ENCODE measurements around the gene CATSPERD.

The CATSPERD gene

GRCh38 chr19:5719961-5720790 lies at the start of gene CATSPERD, which contains the start of gene LONP1:
CATSPERD (plus strand) TSS chr19:5720637; CDS start chr19:5720738, 101 bp downstream.
LONP1 (minus strand) TSS chr19:5720146; CDS start chr19:5720132, 14 bp downstream.
- DNase-seq (ENCODE audit: low read depth in 3 of 3, low spot score in 1 of 3), result peak; percentile 94 to 97 (median 96)

GRCh38 chr19:5671600-5671999 lies 48.8 kb upstream of the CATSPERD start:
- no peak for DNase-seq (ENCODE audit: low read depth in 3 of 3, low spot score in 1 of 3)

GRCh38 chr19:5672708-5673459 lies 47.6 kb upstream of the CATSPERD start:
- no peak for DNase-seq (ENCODE audit: low read depth in 3 of 3, low spot score in 1 of 3)

- DNase-seq (ENCODE audit: low read depth in 3 of 3, low spot score in 1 of 3), result no peak
These were observed 46.7 kb upstream of the CATSPERD start for GRCh38 chr19:5673752-5674151.

GRCh38 chr19:5674714-5675113 lies 45.7 kb upstream of the CATSPERD start:
- DNase-seq (ENCODE audit: low read depth in 3 of 3, low spot score in 1 of 3), result no peak

- no peak for DNase-seq (ENCODE audit: low read depth in 3 of 3, low spot score in 1 of 3)
These were observed 44.2 kb upstream of the CATSPERD start for GRCh38 chr19:5676105-5676771.

- no peak for DNase-seq (ENCODE audit: low read depth in 3 of 3, low spot score in 1 of 3)
These were observed 43.7 kb upstream of the CATSPERD start for GRCh38 chr19:5676772-5677105.

- DNase-seq (ENCODE audit: low read depth in 3 of 3, low spot score in 1 of 3), result no peak
These were observed 43.3 kb upstream of the CATSPERD start for GRCh38 chr19:5677136-5677535.

- no peak for DNase-seq (ENCODE audit: low read depth in 3 of 3, low spot score in 1 of 3)
These were observed 42.9 kb upstream of the CATSPERD start for GRCh38 chr19:5677580-5677979.

GRCh38 chr19:5678071-5678718 lies 42.2 kb upstream of the CATSPERD start:
- DNase-seq (ENCODE audit: low read depth in 3 of 3, low spot score in 1 of 3), result no peak

- no peak for DNase-seq (ENCODE audit: low read depth in 3 of 3, low spot score in 1 of 3)
These were observed 41.0 kb upstream of the CATSPERD start for GRCh38 chr19:5679289-5680083.

- no peak for DNase-seq (ENCODE audit: low read depth in 3 of 3, low spot score in 1 of 3)
These were observed 40.4 kb upstream of the CATSPERD start for GRCh38 chr19:5680084-5680436.

- DNase-seq (ENCODE audit: low read depth in 3 of 3, low spot score in 1 of 3), result peak; percentile 93 to 99 (median 94)
These were observed 39.7 kb upstream of the CATSPERD start, which contains the start of the genes HSD11B1L and MICOS13 for GRCh38 chr19:5680437-5681368. HSD11B1L (plus strand) TSS chr19:5681027; CDS start chr19:5684833, 3,806 bp downstream. MICOS13 (minus strand) TSS chr19:5680516; CDS start chr19:5680486, 30 bp downstream.

GRCh38 chr19:5681391-5682106 lies 38.9 kb upstream of the CATSPERD start:
- DNase-seq (ENCODE audit: low read depth in 3 of 3, low spot score in 1 of 3), result no peak

- DNase-seq (ENCODE audit: low read depth in 3 of 3, low spot score in 1 of 3), result no peak
These were observed 38.3 kb upstream of the CATSPERD start for GRCh38 chr19:5682107-5682482.

GRCh38 chr19:5683177-5683886 lies 37.1 kb upstream of the CATSPERD start:
- DNase-seq (ENCODE audit: low read depth in 3 of 3, low spot score in 1 of 3), result no peak

GRCh38 chr19:5684694-5685430 lies 35.6 kb upstream of the CATSPERD start:
- DNase-seq (ENCODE audit: low read depth in 3 of 3, low spot score in 1 of 3), result no peak
